PC-3 (cell line): ENCODE results near the gene PARP12. TPM values are rescaled to one million over a fixed set of nuclear protein-coding genes. Genes with fewer than 3 reads are reported as not detected.

Experiments
- ATAC-seq: fragments of 200-7000 bp; cut with Tn5 transposase; 2 replicates; pipeline ENCODE4 v1.9.1; 2020; ENCODE audit warnings: mild to moderate bottlenecking, moderate library complexity
- BruUV-seq: library from RNA; stranded (reverse); fragments of 400-500 nt; replicated peaks from 2 replicates; lab custom pipeline; 2021; lab: Mats Ljungman, UMichigan
- CTCF ChIA-PET: fragments of 300-600 bp; sonication (Branson Sonifier 250); formaldehyde crosslinking; loops from one replicate; lab custom pipeline; 2022; ENCODE audit warnings: antibody characterized with exemption; lab: Charles Lee
- POLR2A ChIA-PET: fragments of 300-600 bp; sonication (Branson Sonifier 250); formaldehyde crosslinking; loops from one replicate; lab custom pipeline; 2022; ENCODE audit warnings: antibody characterized with exemption; ENCODE audit not compliant: unreplicated experiment; lab: Charles Lee
- DNase-seq: peaks from one replicate; pipeline ENCODE4 v3.0.0-alpha.2; 2015
- H2AFZ ChIP-seq: fragments of 300-600 bp; sonication (generic); 2 replicates; pipeline ENCODE4 v1.6.0; 2016; ENCODE audit warnings: antibody characterized with exemption, low read length
- H3F3A ChIP-seq: fragments of 300-600 bp; sonication (generic); one replicate; pipeline ENCODE4 v1.6.0; 2017; ENCODE audit warnings: antibody characterized with exemption, low read length, control low read depth, mild to moderate bottlenecking; ENCODE audit not compliant: unreplicated experiment
- H3K27ac ChIP-seq: fragments of 300-600 bp; sonication (generic); 2 replicates; pipeline ENCODE4 v1.5.1; 2016; ENCODE audit warnings: mild to moderate bottlenecking, low read length
- H3K27me3 ChIP-seq: fragments of 300-600 bp; sonication (generic); 2 replicates; pipeline ENCODE4 v1.6.1; 2016; ENCODE audit warnings: low read length, mixed read lengths
- H3K36me3 ChIP-seq: fragments of 300-600 bp; sonication (generic); 2 replicates; pipeline ENCODE4 v1.6.1; 2016; ENCODE audit warnings: low read depth, mixed run types, low read length, mixed read lengths
- H3K4me1 ChIP-seq: fragments of 300-600 bp; sonication (generic); 2 replicates; pipeline ENCODE4 v1.5.1; 2016; ENCODE audit warnings: low read length; ENCODE audit not compliant: insufficient read depth
- H3K4me2 ChIP-seq: fragments of 300-600 bp; sonication (generic); 2 replicates; pipeline ENCODE4 v1.6.0; 2016; ENCODE audit warnings: low read length
- H3K4me3 ChIP-seq: fragments of 300-600 bp; sonication (generic); 2 replicates; pipeline ENCODE4 v1.5.1; 2016; ENCODE audit warnings: mild to moderate bottlenecking, low read length, mixed read lengths
- H3K79me2 ChIP-seq: fragments of 300-600 bp; sonication (generic); 2 replicates; pipeline ENCODE4 v1.6.1; 2017; ENCODE audit warnings: low read length, mixed read lengths
- H3K9ac ChIP-seq: fragments of 300-600 bp; sonication (generic); 2 replicates; pipeline ENCODE4 v1.6.0; 2016; ENCODE audit warnings: mild to moderate bottlenecking, low read length
- H3K9me2 ChIP-seq: fragments of 300-600 bp; sonication (generic); replicated peaks from 2 replicates; pipeline ENCODE4 v1.6.1; 2016; ENCODE audit warnings: mixed run types, low read length, mixed read lengths
- H3K9me3 ChIP-seq: fragments of 300-600 bp; sonication (generic); 2 replicates; pipeline ENCODE4 v1.6.1; 2016; ENCODE audit warnings: low read length, mixed read lengths
- H4K20me1 ChIP-seq: fragments of 300-600 bp; sonication (generic); 2 replicates; pipeline ENCODE4 v1.6.1; 2016; ENCODE audit warnings: low read length, mixed read lengths
- CTCF ChIP-seq: fragments of 300-600 bp; sonication (generic); conservative IDR thresholded peaks from 2 replicates; pipeline ENCODE4 v1.5.1; 2017; ENCODE audit warnings: antibody characterized with exemption, low read depth, mild to moderate bottlenecking, low read length
- EZH2 ChIP-seq: fragments of 300-600 bp; sonication (generic); IDR thresholded peaks from one replicate; pipeline ENCODE4 v1.6.1; 2017; ENCODE audit warnings: antibody characterized with exemption, mild to moderate bottlenecking, low read length; ENCODE audit not compliant: unreplicated experiment
- EZH2phosphoT487 ChIP-seq: fragments of 300-600 bp; sonication (generic); IDR thresholded peaks from 2 replicates; pipeline ENCODE4 v1.6.1; 2018; ENCODE audit warnings: mild to moderate bottlenecking, antibody characterized with exemption, low read length, borderline replicate concordance
- intact Hi-C: fragments of 100-400 bp; cut with micrococcal nuclease; formaldehyde crosslinking; loops from 2 replicates; pipeline ENCODE4 v1.9.0; 2023
- total RNA-seq: library from RNA; depleted of rRNA; stranded (reverse); fragments of >200 nt; gene quantifications from 2 replicates; pipeline ENCODE4 v1.2.3, GENCODE V29; 2014

The PARP12 gene
- total RNA-seq, 1 experiment from 2014 or later: 28.1 TPM

GRCh38 chr7:139984642-139985539 is 77.9 kb downstream of the PARP12 start:
- no peak for DNase-seq
- CTCF ChIA-PET: no interaction called here
- H3K9me2 ChIP-seq: no peaks in the 10 kb centered on the region

DNA sequence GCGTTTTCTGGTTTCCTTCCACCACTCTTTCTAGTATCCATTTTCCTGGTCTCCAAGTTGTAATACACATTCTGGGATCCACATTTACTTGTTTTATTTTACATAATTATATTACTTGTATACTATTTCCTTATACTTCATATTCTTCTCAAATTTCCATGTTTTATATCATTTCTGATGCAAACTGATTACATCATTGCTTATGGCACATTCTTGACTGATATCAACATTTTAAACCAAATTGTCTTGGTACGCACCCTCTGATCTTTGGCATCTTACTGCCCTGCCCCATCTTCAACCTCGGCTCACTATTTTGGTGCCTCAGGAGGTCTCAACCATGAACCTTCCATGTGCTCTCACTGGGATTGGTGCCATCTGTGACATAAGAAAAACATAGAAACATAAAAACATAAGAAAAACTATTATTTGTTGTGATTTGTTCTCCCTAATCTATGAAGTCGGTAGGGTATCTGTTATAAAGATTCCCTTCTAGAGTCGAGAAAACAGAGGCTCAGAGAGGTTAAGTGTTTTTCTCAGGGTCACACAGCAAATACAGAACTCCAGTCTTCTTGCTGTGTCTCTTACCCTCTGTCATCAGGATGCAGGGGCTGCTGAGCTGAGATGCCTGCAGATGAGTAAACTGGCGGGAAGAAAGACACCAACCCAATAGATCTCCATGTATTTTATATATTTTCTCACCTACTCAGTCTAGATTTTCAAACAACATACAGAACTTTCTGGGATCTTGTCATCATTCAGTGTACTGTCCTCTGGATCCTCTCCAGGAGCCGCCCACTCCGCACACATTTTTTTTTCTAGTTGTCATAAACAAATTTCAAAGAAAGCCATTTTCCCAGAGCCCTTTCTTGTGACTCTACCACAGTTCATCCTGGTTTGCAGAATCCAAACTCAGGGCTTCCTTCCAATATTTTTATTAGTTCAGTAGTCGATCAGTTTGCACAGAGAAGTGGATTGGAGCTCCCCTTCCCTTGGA is 79.5 kb downstream of the PARP12 start:
- H3K9ac ChIP-seq: no peak overlapping the region
- ATAC-seq: no peak
- H3K27ac ChIP-seq: no peak overlapping the region
- no TSS peak for BruUV-seq
- no peak overlapping the region for H2AFZ ChIP-seq
- no peak overlapping the region for H3K4me2 ChIP-seq
- no peak for TF ChIP-seq EZH2phosphoT487
- TF ChIP-seq CTCF: no peak
- no peak for TF ChIP-seq EZH2
- H4K20me1 ChIP-seq: no peaks in the 10 kb centered on the region
- intact Hi-C loops: no loop called here
- ChIA-PET CTCF (no interaction called here), POLR2A (no interaction called here)
- H3K9me3 ChIP-seq: no peaks in the 10 kb centered on the region
- H3K27me3 ChIP-seq: no peaks in the 10 kb centered on the region
- no peaks in the 10 kb centered on the region for H3K36me3 ChIP-seq
- H3F3A ChIP-seq: no peaks in the 10 kb centered on the region
- no peak overlapping the region for H3K4me3 ChIP-seq
- H3K79me2 ChIP-seq: no peaks in the 10 kb centered on the region
- no peaks in the 10 kb centered on the region for H3K9me2 ChIP-seq
- no peak for DNase-seq
- H3K4me1 ChIP-seq: no peaks in the 10 kb centered on the region

More at GRCh38 chr7:139984642-139985539, 77.9 kb downstream of the PARP12 start:
- no TSS peak for BruUV-seq
- intact Hi-C loops: no loop called here
- Histone ChIP-seq H3K4me3 (no peak overlapping the region), H3K4me1 (no peaks in the 10 kb centered on the region), H3K9ac (no peak overlapping the region), H3K27me3 (no peaks in the 10 kb centered on the region), H3K79me2 (no peaks in the 10 kb centered on the region), H3F3A (no peaks in the 10 kb centered on the region), H3K36me3 (no peaks in the 10 kb centered on the region), H3K27ac (no peak overlapping the region), H2AFZ (no peak overlapping the region), H3K4me2 (no peak overlapping the region), H4K20me1 (no peaks in the 10 kb centered on the region), H3K9me3 (no peaks in the 10 kb centered on the region)
- ATAC-seq: no peak
- POLR2A ChIA-PET: no interaction called here
- no peak for TF ChIP-seq CTCF
- TF ChIP-seq EZH2: no peak
- TF ChIP-seq EZH2phosphoT487: no peak
